ENCODE results near the gene TMEM203. TPM values are rescaled to one million over a fixed set of nuclear protein-coding genes. Genes with fewer than 3 reads are reported as not detected.

The TMEM203 gene
- total and polyA plus RNA-seq, 10 of the 15 experiments (the other 5 are each of a cell fraction or from before 2014, with no cell fraction given): 7.2 to 68.1 (median 33.8) TPM

DNA sequence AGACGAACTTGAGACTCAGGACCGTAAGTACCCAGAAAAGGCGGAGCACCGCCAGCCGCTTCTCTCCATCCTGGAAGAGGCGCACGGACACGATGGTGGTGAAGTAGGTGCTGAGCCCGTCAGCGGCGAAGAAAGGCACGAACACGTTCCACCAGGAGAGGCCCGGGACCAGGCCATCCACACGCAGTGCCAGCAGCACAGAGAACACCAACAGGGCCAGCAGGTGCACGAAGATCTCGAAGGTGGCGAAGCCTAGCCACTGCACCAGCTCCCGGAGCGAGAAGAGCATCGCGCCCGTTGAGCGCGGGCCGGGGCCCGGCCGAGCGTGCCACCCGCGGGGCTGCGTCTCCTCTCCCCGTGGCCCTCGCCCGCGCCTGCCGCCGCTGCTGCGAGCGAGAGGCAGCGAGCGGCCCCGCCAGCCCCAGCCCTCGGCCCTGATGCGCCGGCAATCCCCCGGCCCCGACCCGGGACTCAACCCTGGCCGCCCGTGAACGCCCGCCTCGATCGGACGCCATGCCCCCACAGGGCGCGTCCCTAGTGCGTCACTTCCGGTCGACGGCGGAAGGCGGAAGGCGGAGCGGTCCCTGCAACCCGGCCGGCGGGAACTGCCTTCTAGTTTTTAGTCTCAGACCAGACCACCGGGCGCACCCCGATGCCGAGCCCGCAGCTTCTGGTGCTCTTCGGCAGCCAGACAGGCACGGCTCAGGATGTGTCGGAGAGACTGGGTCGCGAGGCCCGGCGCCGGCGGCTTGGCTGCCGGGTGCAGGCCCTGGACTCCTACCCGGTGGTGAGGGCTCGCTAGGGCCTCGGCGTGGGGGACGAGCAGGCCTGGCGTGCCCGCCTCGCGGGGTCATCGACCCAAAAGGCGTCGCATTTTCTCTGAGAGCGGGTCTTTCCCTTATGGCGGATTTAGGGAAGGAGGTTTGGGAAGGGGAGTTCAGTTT is at the start of gene TMEM203, which contains the start of gene NDOR1 (continued):
- TF ChIP-seq, protein P1, sequence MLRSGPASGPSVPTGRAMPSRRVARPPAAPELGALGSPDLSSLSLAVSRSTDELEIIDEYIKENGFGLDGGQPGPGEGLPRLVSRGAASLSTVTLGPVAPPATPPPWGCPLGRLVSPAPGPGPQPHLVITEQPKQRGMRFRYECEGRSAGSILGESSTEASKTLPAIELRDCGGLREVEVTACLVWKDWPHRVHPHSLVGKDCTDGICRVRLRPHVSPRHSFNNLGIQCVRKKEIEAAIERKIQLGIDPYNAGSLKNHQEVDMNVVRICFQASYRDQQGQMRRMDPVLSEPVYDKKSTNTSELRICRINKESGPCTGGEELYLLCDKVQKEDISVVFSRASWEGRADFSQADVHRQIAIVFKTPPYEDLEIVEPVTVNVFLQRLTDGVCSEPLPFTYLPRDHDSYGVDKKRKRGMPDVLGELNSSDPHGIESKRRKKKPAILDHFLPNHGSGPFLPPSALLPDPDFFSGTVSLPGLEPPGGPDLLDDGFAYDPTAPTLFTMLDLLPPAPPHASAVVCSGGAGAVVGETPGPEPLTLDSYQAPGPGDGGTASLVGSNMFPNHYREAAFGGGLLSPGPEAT (IDR thresholded peaks at IDR 0.05; ENCODE audit: low read depth): peak; percentile 94
- TF ChIP-seq BACH1 (IDR thresholded peaks at IDR 0.05; ENCODE audit: borderline replicate concordance) (peak; percentile 79; the same call in 1 of the 2 replicates), ZNF622 (IDR thresholded peaks at IDR 0.05) (no peak), CHD2 (IDR thresholded peaks at IDR 0.05; ENCODE audit: borderline replicate concordance, low read depth, low read length) (no peak), CREB1 (IDR thresholded peaks at IDR 0.05; ENCODE audit: low read depth) (peak; percentile 98), RAD21 (IDR thresholded peaks at IDR 0.05; ENCODE audit: insufficient read depth, low read depth, low read length) (no peak), ZNF274 (IDR thresholded peaks at IDR 0.05; ENCODE audit: insufficient read depth, insufficient read length) (no peak), NBN (IDR thresholded peaks at IDR 0.05) (peak; percentile 54; the same call in 1 of the 2 replicates), YBX1 (IDR thresholded peaks at IDR 0.05) (no peak), HDGF (IDR thresholded peaks at IDR 0.05) (no peak), NR2C2 (IDR thresholded peaks at IDR 0.05; ENCODE audit: borderline replicate concordance, control insufficient read depth, insufficient read length, low read depth) (no peak), ZNF384 (IDR thresholded peaks at IDR 0.05; ENCODE audit: borderline replicate concordance, low read depth, low read length) (no peak), RCOR1 (conservative IDR thresholded peaks at IDR 0.05; ENCODE audit: low read depth, low read length) (no peak), RAD51 (IDR thresholded peaks at IDR 0.05) (no peak), ZBED1 (IDR thresholded peaks at IDR 0.05; ENCODE audit: borderline replicate concordance) (no peak), TBL1XR1 (IDR thresholded peaks at IDR 0.05; ENCODE audit: low read depth, low read length) (no peak), SP1 (IDR thresholded peaks at IDR 0.05; ENCODE audit: low read depth, low read length) (peak; percentile 56)
- TF ChIP-seq, protein P2, sequence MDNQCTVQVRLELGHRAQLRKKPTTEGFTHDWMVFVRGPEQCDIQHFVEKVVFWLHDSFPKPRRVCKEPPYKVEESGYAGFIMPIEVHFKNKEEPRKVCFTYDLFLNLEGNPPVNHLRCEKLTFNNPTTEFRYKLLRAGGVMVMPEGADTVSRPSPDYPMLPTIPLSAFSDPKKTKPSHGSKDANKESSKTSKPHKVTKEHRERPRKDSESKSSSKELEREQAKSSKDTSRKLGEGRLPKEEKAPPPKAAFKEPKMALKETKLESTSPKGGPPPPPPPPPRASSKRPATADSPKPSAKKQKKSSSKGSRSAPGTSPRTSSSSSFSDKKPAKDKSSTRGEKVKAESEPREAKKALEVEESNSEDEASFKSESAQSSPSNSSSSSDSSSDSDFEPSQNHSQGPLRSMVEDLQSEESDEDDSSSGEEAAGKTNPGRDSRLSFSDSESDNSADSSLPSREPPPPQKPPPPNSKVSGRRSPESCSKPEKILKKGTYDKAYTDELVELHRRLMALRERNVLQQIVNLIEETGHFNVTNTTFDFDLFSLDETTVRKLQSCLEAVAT (IDR thresholded peaks at IDR 0.05): no peak

Data from GM12878 (cell line).